Measurements from ENCODE around the gene IGSF6.
"Not testable (repeated sequence)": the region's sequence is repeated elsewhere in the genome, so short reads cannot be mapped to it uniquely, and the experiment has no call there.

IGSF6 gene

GRCh38 chr16:21613361-21613760, 39.0 kb downstream of the IGSF6 start:
- Histone ChIP-seq H3K36me3 (ENCODE audit: control insufficient read depth in 2 of 2, insufficient read depth in 2 of 2, low read length in 2 of 2) (no peaks in the 10 kb centered on the region), H3K27me3 (ENCODE audit: control insufficient read depth in 1 of 2, insufficient read depth in 2 of 2, low read length in 2 of 2) (no peaks in the 10 kb centered on the region), H3K9me3 (ENCODE audit: control insufficient read depth in 2 of 2, low read length in 2 of 2) (no peaks in the 10 kb centered on the region), H3K9ac (ENCODE audit: low read length in 2 of 2) (no peak overlapping the region), H3K4me3 (ENCODE audit: low read length in 2 of 2) (no peak overlapping the region), H3K4me1 (ENCODE audit: control insufficient read depth, insufficient read depth, low read length) (peaks cover 3% of the 10 kb centered on the region), H3K27ac (ENCODE audit: low read length) (no peak overlapping the region)

DNA sequence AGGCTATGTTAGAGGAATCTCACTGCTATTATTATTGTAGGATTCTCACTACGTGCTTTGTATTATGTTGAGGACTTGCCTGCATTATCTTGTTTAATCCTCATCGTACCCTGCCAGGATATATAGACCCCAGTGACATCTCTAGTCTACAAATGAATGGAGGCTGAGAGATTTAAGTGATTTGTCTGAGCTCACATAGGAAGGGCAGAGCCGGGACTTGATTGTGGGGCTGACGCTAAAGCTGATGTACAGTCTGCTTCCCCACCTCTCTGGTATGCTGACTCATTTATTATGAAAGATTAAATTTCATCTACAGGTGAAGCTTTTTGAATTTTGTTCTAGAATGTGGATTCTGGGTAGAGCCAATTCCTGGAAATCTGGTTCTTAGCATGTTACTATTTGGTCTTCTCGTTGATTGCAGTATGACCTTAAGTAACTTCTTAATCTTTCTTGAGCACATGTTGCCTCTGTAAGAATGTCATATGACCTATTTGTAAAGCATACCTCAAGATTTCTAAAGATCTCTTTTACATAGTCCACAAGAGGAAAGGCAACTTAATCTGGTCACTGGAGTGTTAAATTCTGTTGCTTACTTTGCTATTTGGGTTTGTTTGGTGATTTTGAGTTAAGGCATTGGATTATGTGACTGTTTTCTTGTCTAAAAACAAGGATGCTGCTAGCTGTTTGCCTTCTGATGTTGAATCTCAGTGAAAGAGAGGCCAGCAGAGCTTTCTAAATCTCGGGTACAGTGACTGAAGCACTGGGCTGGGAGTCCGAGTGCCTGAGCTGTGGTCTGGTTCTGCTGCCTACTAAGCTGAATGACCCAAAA, 40.6 kb downstream of the IGSF6 start:
- Histone ChIP-seq H3K4me3 (ENCODE audit: low read length in 2 of 2) (no peak overlapping the region), H3K27ac (ENCODE audit: low read length) (no peak overlapping the region), H3K9ac (ENCODE audit: low read length in 2 of 2) (no peak overlapping the region), H3K36me3 (ENCODE audit: control insufficient read depth in 2 of 2, insufficient read depth in 2 of 2, low read length in 2 of 2) (no peaks in the 10 kb centered on the region), H3K27me3 (ENCODE audit: control insufficient read depth in 1 of 2, insufficient read depth in 2 of 2, low read length in 2 of 2) (no peaks in the 10 kb centered on the region), H3K9me3 (ENCODE audit: control insufficient read depth in 2 of 2, low read length in 2 of 2) (no peaks in the 10 kb centered on the region), H3K4me1 (ENCODE audit: control insufficient read depth, insufficient read depth, low read length) (peaks cover 3% of the 10 kb centered on the region)

DNA sequence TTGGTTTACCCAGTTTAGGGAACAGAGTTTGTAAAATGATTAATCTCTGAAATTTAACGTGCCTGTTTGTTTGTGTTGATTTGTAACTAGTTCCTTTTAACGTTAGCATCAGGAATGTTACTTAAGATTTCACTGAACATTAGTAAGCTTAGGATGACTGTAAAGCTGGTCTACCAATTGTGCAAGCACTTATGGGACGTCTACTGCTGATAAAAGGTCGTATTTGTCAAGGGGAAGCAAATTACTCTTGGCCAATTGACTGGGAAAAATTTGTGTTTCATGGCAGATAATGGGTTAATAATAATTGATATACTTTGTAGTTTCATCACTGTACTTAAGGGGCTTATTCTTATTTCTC, 41.2 kb downstream of the IGSF6 start:
- Histone ChIP-seq H3K4me3 (ENCODE audit: low read length in 2 of 2) (no peak overlapping the region), H3K4me1 (ENCODE audit: control insufficient read depth, insufficient read depth, low read length) (peaks cover 3% of the 10 kb centered on the region), H3K27ac (ENCODE audit: low read length) (no peak overlapping the region), H3K27me3 (ENCODE audit: control insufficient read depth in 1 of 2, insufficient read depth in 2 of 2, low read length in 2 of 2) (no peaks in the 10 kb centered on the region), H3K36me3 (ENCODE audit: control insufficient read depth in 2 of 2, insufficient read depth in 2 of 2, low read length in 2 of 2) (no peaks in the 10 kb centered on the region), H3K9ac (ENCODE audit: low read length in 2 of 2) (no peak overlapping the region), H3K9me3 (ENCODE audit: control insufficient read depth in 2 of 2, low read length in 2 of 2) (no peaks in the 10 kb centered on the region)

DNA sequence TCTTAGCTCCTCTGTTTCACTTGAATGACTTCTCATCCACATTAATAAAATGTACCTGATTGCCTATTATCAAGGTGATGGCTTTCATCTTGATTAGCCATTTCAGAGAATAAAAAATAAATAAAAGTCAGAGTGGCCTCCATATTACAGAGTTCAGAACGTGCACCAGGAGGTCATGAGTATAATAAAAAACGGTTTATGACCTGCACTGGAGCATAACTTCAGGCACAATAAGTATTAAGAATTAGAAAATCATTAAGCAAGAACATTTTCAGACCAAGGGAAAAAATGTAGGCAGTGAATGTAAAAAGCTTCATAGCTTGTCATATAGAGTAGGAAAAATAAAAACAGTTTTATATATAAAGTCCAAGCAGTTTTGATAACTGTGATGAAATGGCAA, 41.6 kb downstream of the IGSF6 start:
- Histone ChIP-seq H3K9me3 (ENCODE audit: control insufficient read depth in 2 of 2, low read length in 2 of 2) (no peaks in the 10 kb centered on the region), H3K9ac (ENCODE audit: low read length in 2 of 2) (no peak overlapping the region), H3K4me3 (ENCODE audit: low read length in 2 of 2) (no peak overlapping the region), H3K4me1 (ENCODE audit: control insufficient read depth, insufficient read depth, low read length) (peaks cover 3% of the 10 kb centered on the region), H3K36me3 (ENCODE audit: control insufficient read depth in 2 of 2, insufficient read depth in 2 of 2, low read length in 2 of 2) (no peaks in the 10 kb centered on the region), H3K27me3 (ENCODE audit: control insufficient read depth in 1 of 2, insufficient read depth in 2 of 2, low read length in 2 of 2) (no peaks in the 10 kb centered on the region), H3K27ac (ENCODE audit: low read length) (no peak overlapping the region)

- no peak overlapping the region for H3K9ac ChIP-seq (ENCODE audit: low read length in 2 of 2)
- H3K27ac ChIP-seq (ENCODE audit: low read length), result no peak overlapping the region
- H3K4me3 ChIP-seq (ENCODE audit: low read length in 2 of 2), result no peak overlapping the region
- H3K4me1 ChIP-seq (ENCODE audit: control insufficient read depth, insufficient read depth, low read length), result peaks cover 3% of the 10 kb centered on the region
- H3K9me3 ChIP-seq (ENCODE audit: control insufficient read depth in 2 of 2, low read length in 2 of 2), result no peaks in the 10 kb centered on the region
- H3K27me3 ChIP-seq (ENCODE audit: control insufficient read depth in 1 of 2, insufficient read depth in 2 of 2, low read length in 2 of 2), result no peaks in the 10 kb centered on the region
- no peaks in the 10 kb centered on the region for H3K36me3 ChIP-seq (ENCODE audit: control insufficient read depth in 2 of 2, insufficient read depth in 2 of 2, low read length in 2 of 2)
Observed at GRCh38 chr16:21610006-21610544, 42.3 kb downstream of the IGSF6 start.

- H3K27me3 ChIP-seq (ENCODE audit: control insufficient read depth in 1 of 2, insufficient read depth in 2 of 2, low read length in 2 of 2), result no peaks in the 10 kb centered on the region
- peaks cover 9% of the 10 kb centered on the region for H3K4me1 ChIP-seq (ENCODE audit: control insufficient read depth, insufficient read depth, low read length)
- no peaks in the 10 kb centered on the region for H3K9me3 ChIP-seq (ENCODE audit: control insufficient read depth in 2 of 2, low read length in 2 of 2)
- no peak overlapping the region for H3K4me3 ChIP-seq (ENCODE audit: low read length in 2 of 2)
- no peak overlapping the region for H3K9ac ChIP-seq (ENCODE audit: low read length in 2 of 2)
- no peaks in the 10 kb centered on the region for H3K36me3 ChIP-seq (ENCODE audit: control insufficient read depth in 2 of 2, insufficient read depth in 2 of 2, low read length in 2 of 2)
- H3K27ac ChIP-seq (ENCODE audit: low read length), result no peak overlapping the region
Observed at GRCh38 chr16:21608639-21609328, 43.6 kb downstream of the IGSF6 start.

- not testable (repeated sequence) for H3K9ac ChIP-seq (ENCODE audit: low read length in 2 of 2); H3K9me3 ChIP-seq (ENCODE audit: control insufficient read depth in 2 of 2, low read length in 2 of 2); H3K4me3 ChIP-seq (ENCODE audit: low read length in 2 of 2); H3K36me3 ChIP-seq (ENCODE audit: control insufficient read depth in 2 of 2, insufficient read depth in 2 of 2, low read length in 2 of 2); H3K27ac ChIP-seq (ENCODE audit: low read length); H3K27me3 ChIP-seq (ENCODE audit: control insufficient read depth in 1 of 2, insufficient read depth in 2 of 2, low read length in 2 of 2); H3K4me1 ChIP-seq (ENCODE audit: control insufficient read depth, insufficient read depth, low read length)
Observed at GRCh38 chr16:21605848-21606247, 46.6 kb downstream of the IGSF6 start.

DNA sequence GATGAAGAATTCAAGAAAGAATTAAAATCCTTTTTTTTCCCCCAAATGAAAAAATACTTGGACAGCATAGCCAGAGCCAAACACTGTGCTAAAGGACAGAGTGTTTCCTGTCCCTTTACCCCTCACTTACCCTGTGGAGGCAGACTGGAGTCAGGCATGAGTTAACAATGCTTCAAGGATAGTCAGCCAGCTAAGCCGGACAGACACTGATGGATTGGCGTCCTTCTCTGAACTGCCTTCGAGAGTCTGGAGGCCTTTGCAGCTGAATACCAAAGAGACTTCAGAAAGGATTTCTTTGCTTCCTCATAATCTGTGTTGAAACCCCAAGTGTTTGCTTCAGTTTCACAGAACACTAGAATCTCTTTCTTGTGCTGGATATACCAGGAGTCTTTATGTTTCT, 48.5 kb downstream of the IGSF6 start:
- Histone ChIP-seq H3K27ac (ENCODE audit: low read length) (no peak overlapping the region), H3K4me1 (ENCODE audit: control insufficient read depth, insufficient read depth, low read length) (peaks cover 8% of the 10 kb centered on the region)

DNA sequence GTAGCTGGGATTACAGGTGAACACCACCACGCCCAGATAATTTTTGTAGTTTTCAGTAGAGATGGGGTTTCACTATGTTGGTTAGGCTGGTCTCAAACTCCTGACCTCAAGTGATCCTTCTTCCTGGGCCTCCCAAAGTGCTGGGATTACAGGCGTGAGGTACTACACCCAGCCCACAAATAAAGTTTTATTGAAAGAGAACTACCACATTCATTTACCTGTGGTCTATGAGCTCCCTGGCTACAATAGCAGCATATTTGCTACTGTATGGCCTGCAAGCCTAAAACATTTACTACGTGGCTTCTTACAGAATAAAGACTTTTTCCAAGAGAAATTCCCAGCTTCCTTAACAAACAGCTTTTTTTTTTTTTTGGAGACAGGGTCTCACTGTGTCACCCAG, 49.6 kb downstream of the IGSF6 start:
- no peaks in the 10 kb centered on the region for H3K36me3 ChIP-seq (ENCODE audit: control insufficient read depth in 2 of 2, insufficient read depth in 2 of 2, low read length in 2 of 2)
- H3K27me3 ChIP-seq (ENCODE audit: control insufficient read depth in 1 of 2, insufficient read depth in 2 of 2, low read length in 2 of 2), result no peaks in the 10 kb centered on the region
- no peak overlapping the region for H3K9ac ChIP-seq (ENCODE audit: low read length in 2 of 2)
- H3K27ac ChIP-seq (ENCODE audit: low read length), result no peak overlapping the region
- peaks cover 14% of the 10 kb centered on the region for H3K4me1 ChIP-seq (ENCODE audit: control insufficient read depth, insufficient read depth, low read length)
- no peak overlapping the region for H3K4me3 ChIP-seq (ENCODE audit: low read length in 2 of 2)
- H3K9me3 ChIP-seq (ENCODE audit: control insufficient read depth in 2 of 2, low read length in 2 of 2), result no peaks in the 10 kb centered on the region

More for the DNA sequence above, 48.5 kb downstream of the IGSF6 start:
- peak overlapping the region in 1 of 2 donors; percentile 30 for H3K9ac ChIP-seq (ENCODE audit: low read length in 2 of 2)
- no peaks in the 10 kb centered on the region for H3K27me3 ChIP-seq (ENCODE audit: control insufficient read depth in 1 of 2, insufficient read depth in 2 of 2, low read length in 2 of 2)
- no peaks in the 10 kb centered on the region for H3K9me3 ChIP-seq (ENCODE audit: control insufficient read depth in 2 of 2, low read length in 2 of 2)
- H3K36me3 ChIP-seq (ENCODE audit: control insufficient read depth in 2 of 2, insufficient read depth in 2 of 2, low read length in 2 of 2), result no peaks in the 10 kb centered on the region
- no peak overlapping the region for H3K4me3 ChIP-seq (ENCODE audit: low read length in 2 of 2)

GRCh38 chr16:21600031-21600773, 52.2 kb downstream of the IGSF6 start:
- Histone ChIP-seq H3K4me1 (ENCODE audit: control insufficient read depth, insufficient read depth, low read length) (peaks cover 14% of the 10 kb centered on the region), H3K36me3 (ENCODE audit: control insufficient read depth in 2 of 2, insufficient read depth in 2 of 2, low read length in 2 of 2) (no peaks in the 10 kb centered on the region), H3K4me3 (ENCODE audit: low read length in 2 of 2) (peak overlapping the region; percentile 71 to 95), H3K9me3 (ENCODE audit: control insufficient read depth in 2 of 2, low read length in 2 of 2) (no peaks in the 10 kb centered on the region), H3K27me3 (ENCODE audit: control insufficient read depth in 1 of 2, insufficient read depth in 2 of 2, low read length in 2 of 2) (no peaks in the 10 kb centered on the region), H3K27ac (ENCODE audit: low read length) (peak overlapping the region; percentile 90), H3K9ac (ENCODE audit: low read length in 2 of 2) (peak overlapping the region; percentile 94 to 98)

Measured in stomach smooth muscle (tissue), 2 donors.